K562 (cell line): ENCODE data around the gene SNX27. TPM values are rescaled to one million over a fixed set of nuclear protein-coding genes. Genes with fewer than 3 reads are reported as not detected.

Source experiments
- ATAC-seq: fragments of 200-7000 bp; cut with Tn5 transposase; 3 replicates; pipeline ENCODE4 v1.9.1; 2020; ENCODE audit warnings: moderate library complexity
- BruUV-seq: library from RNA; stranded (reverse); fragments of 400-500 nt; replicated peaks from 2 replicates; lab custom pipeline; 2021; lab: Mats Ljungman, UMichigan
- CTCF ChIA-PET: fragments of 300-600 bp; formaldehyde crosslinking; extraction: SDS; loops from one replicate; lab custom pipeline; 2021; ENCODE audit warnings: low intra/inter-chr PET ratio; lab: Yijun Ruan, JAX
- POLR2A ChIA-PET: fragments of 300-600, 350-650 bp; sonication (Branson Sonifier 250); formaldehyde crosslinking; extraction: SDS; loops from one replicate; lab custom pipeline; 2021; ENCODE audit warnings: antibody characterized with exemption, inconsistent platforms; lab: Yijun Ruan, JAX
- DNase-seq, 4 experiments: peaks; one replicate each; pipeline versions ENCODE4 v3.0.0 to v3.0.0-alpha.2; 2011 to 2018; ENCODE audit warnings: low spot score in 3 of 4, mixed read lengths in 3 of 4; ENCODE audit errors: extremely low read depth in 1 of 4
- FAIRE-seq: peaks from 2 replicates; lab custom pipeline; 2011; peaks lifted over from hg19 to GRCh38; lab: Jason Lieb, UNC
- H2AFZ ChIP-seq: 2 replicates; pipeline ENCODE4 v1.6.0; 2011; ENCODE audit warnings: low read depth, low read length, control low read depth, inconsistent platforms
- H3K27ac ChIP-seq: fragments of 200-600 bp; 3 replicates; pipeline ENCODE4 v1.8.0; 2011; ENCODE audit warnings: low read depth, mild to moderate bottlenecking, control low read depth, inconsistent platforms, low read length, moderate library complexity, mixed read lengths; ENCODE audit errors: extremely low read depth
- H3K27me3 ChIP-seq, 2 experiments: fragments of 300-600 bp in 1 of 2; 2 replicates in 1 of 2; 3 replicates in 1 of 2; pipeline versions ENCODE4 v1.6.0 to v1.8.0; 2011; ENCODE audit warnings: inconsistent platforms in 2 of 2, low read length in 2 of 2, mild to moderate bottlenecking in 1 of 2, mixed read lengths in 1 of 2, moderate library complexity in 1 of 2; ENCODE audit not compliant: control insufficient read depth in 2 of 2, insufficient read depth in 2 of 2
- H3K36me3 ChIP-seq: fragments of 300-600 bp; 3 replicates; pipeline ENCODE4 v1.8.0; 2011; ENCODE audit warnings: mild to moderate bottlenecking, low read length, inconsistent platforms; ENCODE audit not compliant: control insufficient read depth, insufficient read depth
- H3K4me1 ChIP-seq, 2 experiments: fragments of 200-600 bp in 1 of 2; replicated peaks in 1 of 2; 2 replicates in 1 of 2; 3 replicates in 1 of 2; pipeline versions ENCODE4 v1.5.1 to v1.8.0; 2011; ENCODE audit warnings: inconsistent platforms in 2 of 2, low read length in 2 of 2, mild to moderate bottlenecking in 1 of 2, mixed read lengths in 1 of 2, moderate library complexity in 1 of 2; ENCODE audit not compliant: control insufficient read depth in 2 of 2, insufficient read depth in 2 of 2
- H3K4me2 ChIP-seq: 2 replicates; pipeline ENCODE4 v1.6.1; 2011; ENCODE audit warnings: low read length, control low read depth, inconsistent platforms, mixed read lengths; ENCODE audit not compliant: insufficient read depth
- H3K4me3 ChIP-seq: fragments of 200-600 bp; sonication (generic), shearing (Covaris generic); 2 replicates; pipeline ENCODE4 v1.5.1; 2016; ENCODE audit warnings: control low read depth, inconsistent platforms
- H3K79me2 ChIP-seq: fragments of 200-600 bp; 3 replicates; pipeline ENCODE4 v1.8.0; 2011; ENCODE audit warnings: low read length, inconsistent platforms; ENCODE audit not compliant: control insufficient read depth, insufficient read depth
- H3K9ac ChIP-seq, 2 experiments: 2 replicates each; pipeline versions ENCODE4 v1.6.0 to v1.6.1; 2011; ENCODE audit warnings: low read depth in 2 of 2, low read length in 2 of 2, control low read depth in 1 of 2, inconsistent platforms in 1 of 2, mild to moderate bottlenecking in 1 of 2, mixed read lengths in 1 of 2; ENCODE audit not compliant: insufficient read depth in 1 of 2
- H3K9me1 ChIP-seq: one replicate; pipeline ENCODE4 v1.6.0; 2011; ENCODE audit warnings: inconsistent platforms, mild to moderate bottlenecking, low read length, moderate library complexity; ENCODE audit not compliant: control insufficient read depth, insufficient read depth
- H3K9me3 ChIP-seq: replicated peaks from 2 replicates; pipeline ENCODE4 v1.5.1; 2011; ENCODE audit warnings: low read depth, low read length, inconsistent platforms; ENCODE audit not compliant: control insufficient read depth, insufficient read depth
- H4K20me1 ChIP-seq: replicated peaks from 2 replicates; pipeline ENCODE4 v1.6.1; 2011; ENCODE audit warnings: low read length, inconsistent platforms, mixed read lengths; ENCODE audit not compliant: control insufficient read depth, insufficient read depth
- CBFB ChIP-seq: sonication (generic); formaldehyde crosslinking; IDR thresholded peaks from 2 replicates; pipeline ENCODE4 v1.4.0; 2020; ENCODE audit warnings: mild to moderate bottlenecking, missing genetic modification reagents
- CXXC5 ChIP-seq: fragments of 250-450 bp; sonication (Bioruptor Pico); IDR thresholded peaks from 2 replicates; pipeline ENCODE4 v1.8.0; 2022; ENCODE audit warnings: inconsistent platforms, mild to moderate bottlenecking, moderate library complexity
- KDM2B ChIP-seq: fragments of 250-450 bp; sonication (Bioruptor Pico); IDR thresholded peaks from 2 replicates; pipeline ENCODE4 v1.8.0; 2021; ENCODE audit warnings: mild to moderate bottlenecking, moderate library complexity
- KLF10 ChIP-seq: fragments of 250-450 bp; sonication (Bioruptor Pico); IDR thresholded peaks from 2 replicates; pipeline ENCODE4 v1.6.1; 2021; ENCODE audit warnings: matching md5 sums
- MECOM ChIP-seq: fragments of 250-450 bp; sonication (Bioruptor Pico); IDR thresholded peaks from 2 replicates; pipeline ENCODE4 v1.8.0; 2022; ENCODE audit warnings: inconsistent platforms
- TEAD1 ChIP-seq, 2 experiments: fragments of 450-650 bp in 1 of 2; sonication (generic) in 1 of 2; formaldehyde crosslinking; IDR thresholded peaks; 2 replicates each; pipeline versions ENCODE4 v1.4.0 to v1.8.0; 2020 to 2022; ENCODE audit warnings: mild to moderate bottlenecking in 2 of 2, missing genetic modification reagents in 1 of 2
- THRAP3 ChIP-seq: fragments of 450-650 bp; IDR thresholded peaks from 2 replicates; pipeline ENCODE4 v1.6.1; 2016; ENCODE audit warnings: mild to moderate bottlenecking, inconsistent platforms, borderline replicate concordance
- ZNF175 ChIP-seq: fragments of 200-800 bp; sonication (Bioruptor generic); IDR thresholded peaks from 2 replicates; pipeline ENCODE4 v1.6.1; 2016; ENCODE audit warnings: low read depth, mild to moderate bottlenecking, missing genetic modification characterization, missing compliant biosample characterization
- ZNF184 ChIP-seq: sonication (generic); formaldehyde crosslinking; IDR thresholded peaks from 2 replicates; pipeline ENCODE4 v1.5.0; 2020; ENCODE audit warnings: missing genetic modification reagents
- ZNF507 ChIP-seq: conservative IDR thresholded peaks from 2 replicates; pipeline ENCODE4 v1.6.1; 2017; ENCODE audit warnings: missing genetic modification characterization, missing compliant biosample characterization
- WGBS: fragments of 100-300 bp; shearing (Covaris generic); methylation state at CpG from one replicate; pipeline ENCODE4 v1.1.6; 2016; ENCODE audit warnings: low coverage, mixed read lengths; ENCODE audit not compliant: insufficient coverage; ENCODE audit errors: missing lambda C conversion rate; 5-methylcytosine and 5-hydroxymethylcytosine counted together
- in situ Hi-C: fragments of 300-500 bp; cut with MboI; formaldehyde crosslinking; loops from 4 replicates; pipeline ENCODE4 v1.15.0; 2018; ENCODE audit warnings: inconsistent platforms, mixed read lengths
- intact Hi-C: fragments of 100-400 bp; cut with micrococcal nuclease; formaldehyde crosslinking; loops from 2 replicates; pipeline ENCODE4 v1.14.2; 2022
- polyA plus RNA-seq, 8 experiments: library from polyadenylated mRNA; depleted of rRNA in 4 of 8; stranded (reverse) in 5 of 8; unstranded in 3 of 8; fragments of >200 nt; fragmentation: Nextera tagmentation in 2 of 8; fragmentation: Illumina TruSeq in 1 of 8; extraction: Ambion mirVana in 2 of 8; extraction: Trizol in 1 of 8; gene quantifications; 2 replicates each; pipeline versions ENCODE4 v1.2.1 to v1.2.3, GENCODE V29; 2011 to 2014; ENCODE audit warnings: inconsistent platforms in 1 of 8, missing spikeins in 1 of 8
- total RNA-seq, 7 experiments: library from RNA; depleted of rRNA in 6 of 7; stranded (reverse); fragments of >200 nt in 6 of 7; fragmentation: Illumina TruSeq in 2 of 7; extraction: Trizol in 2 of 7; gene quantifications; 2 replicates each; pipeline versions ENCODE4 v1.2.1 to v1.2.3, GENCODE V29; 2011 to 2021; ENCODE audit warnings: low replicate concordance in 1 of 7

The SNX27 gene
- total and polyA plus RNA-seq, 9 of the 15 experiments (the other 6 are each of a cell fraction or from before 2014, with no cell fraction given) = 4.5 to 18.7 (median 10.1) TPM

DNA sequence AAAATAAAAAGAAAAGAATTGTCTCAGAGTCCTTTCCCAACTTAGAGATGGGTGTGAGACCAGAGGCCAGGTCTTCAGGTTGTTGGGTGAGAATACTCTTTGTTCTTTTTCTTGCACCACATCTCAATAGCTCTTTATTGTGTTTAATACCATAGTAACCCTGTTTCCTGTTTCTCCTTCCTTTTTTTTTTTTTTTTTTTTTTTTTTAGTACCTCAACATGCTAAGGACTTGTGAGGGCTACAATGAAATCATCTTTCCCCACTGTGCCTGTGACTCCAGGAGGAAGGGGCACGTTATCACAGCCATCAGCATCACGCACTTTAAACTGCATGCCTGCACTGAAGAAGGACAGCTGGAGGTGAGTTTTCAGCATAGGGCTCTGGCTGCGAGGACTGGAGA lies 80.4 kb downstream of the SNX27 start:
- no peaks in the 10 kb centered on the region for H4K20me1 ChIP-seq
- peaks cover 22% of the 10 kb centered on the region; the same call in 2 of the 3 replicates for H3K36me3 ChIP-seq
- no peaks in the 10 kb centered on the region for H3K27me3 ChIP-seq
- no peak for DNase-seq
- FAIRE-seq = no peak
- no peak overlapping the region for H3K27ac ChIP-seq
- no peaks in the 10 kb centered on the region for H3K4me1 ChIP-seq
- no peaks in the 10 kb centered on the region for H3K79me2 ChIP-seq
- WGBS = 60% methylated on average over 3 of the region's 3 CpGs
- CTCF ChIA-PET = interaction anchor here (0.7 to 2.9 kb wide), 3 partner anchors 43 to 145 kb away, joined by 3 to 26 read pairs (median 4); partner anchors contain the start of gene TDRKH
- no peak overlapping the region for H3K4me2 ChIP-seq
- intact Hi-C loops = loop anchor here (2.0 kb wide), 1 partner anchor 43 kb away; no protein-coding TSS in a partner anchor
- no peaks in the 10 kb centered on the region for H3K9me1 ChIP-seq
- H3K9me3 ChIP-seq = no peaks in the 10 kb centered on the region
- TF ChIP-seq KLF10 (CRISPR knock-in tag) (no peak), CXXC5 (CRISPR knock-in tag) (no peak), MECOM (CRISPR knock-in tag) (no peak), CBFB (CRISPR knock-in tag) (no peak), ZNF175 (CRISPR knock-in tag) (no peak), KDM2B (CRISPR knock-in tag) (no peak), THRAP3 (no peak), ZNF184 (CRISPR knock-in tag) (no peak), ZNF507 (tag) (no peak), TEAD1 (CRISPR knock-in tag; IDR thresholded peaks at IDR 0.05) (no peak)
- TF ChIP-seq, all 486 proteins: peak for 0
- no peak for ATAC-seq
- Histone ChIP-seq H2AFZ (no peak overlapping the region), H3K4me3 (no peak overlapping the region), H3K9ac (no peak overlapping the region)
- in situ Hi-C loops = no loop called here
- no TSS peak for BruUV-seq
- POLR2A ChIA-PET = no interaction called here
